Measurements from ENCODE around the gene DOCK8.

DOCK8 gene

DNA sequence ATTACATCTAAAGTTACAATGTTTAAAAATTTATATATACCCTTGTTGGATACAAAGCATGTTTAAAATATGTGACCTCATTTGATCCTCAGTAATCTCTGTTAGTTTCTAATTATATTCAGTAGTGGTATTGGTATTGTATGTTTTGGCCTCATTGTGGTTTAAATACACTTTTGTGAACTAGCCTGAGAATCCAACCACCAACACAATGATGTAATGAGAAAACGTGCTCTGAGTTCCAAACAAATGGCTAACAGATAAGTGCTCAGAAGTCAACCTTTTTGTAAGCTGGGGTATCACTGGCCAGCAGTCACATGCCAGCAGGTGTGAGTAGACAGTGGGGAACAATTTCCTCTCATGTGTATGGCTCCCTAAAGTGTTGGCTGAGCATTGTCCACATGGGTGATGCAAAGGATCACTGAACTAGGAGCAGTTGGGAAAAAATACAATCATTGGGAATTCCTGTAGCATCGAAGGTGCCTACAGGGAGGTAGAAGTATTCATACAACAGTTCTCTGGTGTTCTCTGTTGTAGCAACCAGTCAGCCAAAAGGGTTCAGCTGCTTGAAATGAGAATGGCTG lies 56.1 kb downstream of the DOCK8 start:
- Mint-ChIP-seq H3K4me3 (no peak overlapping the region), H3K27me3 (no peaks in the 10 kb centered on the region), H3K9me3 (peaks cover 2% of the 10 kb centered on the region), H3K4me1 (ENCODE audit: low read depth) (peaks cover 51% of the 10 kb centered on the region), H3K27ac (peak overlapping the region; percentile 98), H3K36me3 (ENCODE audit: low read depth) (peaks cover 28% of the 10 kb centered on the region)
- no peak for DNase-seq

DNA sequence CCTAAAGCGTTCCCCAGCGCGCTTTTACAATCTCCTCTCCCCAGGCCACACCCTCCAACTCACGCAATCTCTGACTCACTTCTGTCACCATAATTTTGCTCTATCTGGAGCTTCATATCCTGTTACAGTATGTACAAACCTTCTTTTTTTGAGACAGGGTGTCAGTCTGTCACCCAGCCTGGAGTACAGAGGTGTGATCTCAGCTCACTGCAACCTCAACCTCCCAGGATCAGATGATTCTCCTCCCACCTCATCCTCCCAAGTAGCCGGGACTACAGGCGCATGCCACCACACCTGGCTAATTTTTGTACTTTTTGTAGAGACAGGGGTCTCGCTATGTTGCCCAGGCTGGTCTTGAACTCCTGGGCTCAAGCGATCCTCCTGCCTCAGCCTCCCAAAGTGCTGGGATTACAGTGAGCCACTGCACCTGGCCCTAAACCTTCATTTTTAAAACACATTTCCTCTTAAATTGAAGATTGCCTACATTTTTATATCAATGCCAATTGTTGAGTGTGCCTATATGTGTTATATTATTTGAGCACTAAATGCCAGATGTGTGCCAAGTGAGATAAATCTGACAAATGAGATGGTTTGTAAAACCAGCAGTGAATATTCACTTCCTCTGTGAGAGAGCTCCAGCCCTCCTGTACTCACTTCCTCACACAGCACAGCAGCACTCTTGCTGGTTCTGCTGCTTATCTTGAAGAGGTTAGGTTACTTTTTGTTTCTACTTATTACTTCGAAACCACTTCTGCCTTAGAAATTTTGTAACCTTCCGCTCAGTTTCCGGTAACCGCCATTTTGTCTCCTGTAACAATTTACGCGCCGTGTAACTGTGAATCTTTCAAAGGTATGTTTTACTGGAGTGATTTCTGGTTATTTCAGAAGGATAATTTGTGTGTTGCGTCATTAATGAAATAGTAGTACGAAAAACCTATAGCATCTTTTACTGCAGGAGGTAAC lies 57.9 kb downstream of the DOCK8 start:
- peaks cover 58% of the 10 kb centered on the region for H3K4me1 Mint-ChIP-seq (ENCODE audit: low read depth)
- peaks cover 2% of the 10 kb centered on the region for H3K9me3 Mint-ChIP-seq
- peak overlapping the region; percentile 93 for H3K4me3 Mint-ChIP-seq
- DNase-seq, result peak; percentile 65
- H3K27ac Mint-ChIP-seq, result peak overlapping the region; percentile 98
- no peaks in the 10 kb centered on the region for H3K27me3 Mint-ChIP-seq
- H3K36me3 Mint-ChIP-seq (ENCODE audit: low read depth), result peaks cover 36% of the 10 kb centered on the region

DNA sequence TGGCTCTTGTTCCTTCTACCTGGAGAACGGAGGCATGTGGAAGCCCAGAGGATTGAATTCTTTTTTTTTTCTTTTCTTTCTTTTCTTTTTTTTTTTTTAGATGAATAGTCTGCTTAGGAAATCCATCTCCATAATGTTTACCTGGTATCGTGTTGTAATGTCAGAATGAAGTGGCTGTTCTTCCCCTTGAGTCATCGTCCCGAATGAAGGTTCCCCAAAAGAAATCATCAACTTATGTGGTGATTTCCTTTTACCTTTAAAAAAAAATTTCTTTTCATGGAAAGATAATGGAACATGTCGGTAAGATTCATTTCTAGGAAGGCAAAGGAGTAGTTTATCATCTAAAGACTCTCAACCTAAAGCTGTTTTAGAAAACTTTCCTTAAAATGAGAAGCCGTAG lies 59.7 kb downstream of the DOCK8 start:
- H3K4me3 Mint-ChIP-seq, result peak overlapping the region; percentile 93
- peaks cover 34% of the 10 kb centered on the region for H3K36me3 Mint-ChIP-seq (ENCODE audit: low read depth)
- H3K27me3 Mint-ChIP-seq, result no peaks in the 10 kb centered on the region
- H3K4me1 Mint-ChIP-seq (ENCODE audit: low read depth), result peaks cover 43% of the 10 kb centered on the region
- no peaks in the 10 kb centered on the region for H3K9me3 Mint-ChIP-seq
- peak overlapping the region; percentile 98 for H3K27ac Mint-ChIP-seq
- no peak for DNase-seq

DNA sequence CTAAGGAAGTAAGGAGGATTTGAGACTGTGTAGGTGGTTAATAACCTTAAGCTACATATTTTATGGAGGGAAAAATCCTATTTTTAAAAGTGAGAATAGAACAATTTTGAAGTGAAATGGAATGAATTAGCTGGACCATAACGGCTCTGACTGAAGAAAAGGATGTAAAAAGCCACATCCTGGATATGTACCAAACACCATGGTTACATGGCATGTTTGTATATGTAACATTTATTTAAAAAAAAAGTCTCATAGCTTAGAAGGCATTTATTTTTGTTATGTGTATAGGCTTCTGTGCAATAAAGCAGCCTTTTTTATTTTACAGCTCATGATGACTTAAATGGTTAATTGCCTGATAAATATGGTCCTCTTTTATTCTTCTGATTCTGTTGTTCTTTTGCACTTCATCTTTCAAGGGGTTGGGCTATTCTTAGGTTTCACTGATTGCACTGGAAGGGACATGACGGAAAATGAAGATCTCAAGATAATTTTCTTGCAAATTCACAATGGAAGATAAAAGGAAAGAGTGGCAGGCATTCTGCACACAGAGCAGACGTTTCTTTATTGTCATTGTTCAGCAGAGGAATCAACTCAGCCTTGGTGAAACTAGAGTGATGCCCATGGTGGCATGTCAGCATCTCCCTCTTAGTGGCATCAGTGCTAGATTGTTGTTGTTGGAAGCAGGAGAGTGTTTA lies 63.1 kb downstream of the DOCK8 start:
- no peaks in the 10 kb centered on the region for H3K9me3 Mint-ChIP-seq
- H3K4me1 Mint-ChIP-seq (ENCODE audit: low read depth), result peaks cover 35% of the 10 kb centered on the region
- H3K27ac Mint-ChIP-seq, result no peak overlapping the region
- no peaks in the 10 kb centered on the region for H3K27me3 Mint-ChIP-seq
- no peak overlapping the region for H3K4me3 Mint-ChIP-seq
- no peak for DNase-seq
- H3K36me3 Mint-ChIP-seq (ENCODE audit: low read depth), result peaks cover 50% of the 10 kb centered on the region

DNA sequence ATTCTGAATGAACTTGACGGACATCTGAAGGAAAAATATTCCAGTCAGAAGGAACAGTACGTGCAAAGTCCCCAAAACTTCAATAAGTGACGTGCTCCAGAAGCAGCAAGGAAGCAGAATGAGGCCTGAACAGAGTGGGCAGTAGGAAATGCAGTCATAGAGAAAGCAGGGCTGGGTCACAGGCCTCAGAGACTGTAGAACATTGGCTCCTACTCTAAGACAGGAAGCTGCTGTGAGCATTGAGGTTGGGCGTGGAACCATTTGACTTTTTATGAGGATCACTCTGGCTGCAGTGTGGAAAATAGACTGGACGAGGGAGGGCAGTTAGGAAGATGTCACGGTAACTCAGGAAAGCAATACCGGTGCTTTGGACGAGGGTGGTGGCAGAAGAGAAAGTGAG lies 64.0 kb downstream of the DOCK8 start:
- peak; percentile 49 for DNase-seq
- Mint-ChIP-seq H3K9me3 (no peaks in the 10 kb centered on the region), H3K36me3 (ENCODE audit: low read depth) (peaks cover 53% of the 10 kb centered on the region), H3K27me3 (no peaks in the 10 kb centered on the region), H3K4me1 (ENCODE audit: low read depth) (peaks cover 41% of the 10 kb centered on the region), H3K4me3 (no peak overlapping the region), H3K27ac (no peak overlapping the region)

DNA sequence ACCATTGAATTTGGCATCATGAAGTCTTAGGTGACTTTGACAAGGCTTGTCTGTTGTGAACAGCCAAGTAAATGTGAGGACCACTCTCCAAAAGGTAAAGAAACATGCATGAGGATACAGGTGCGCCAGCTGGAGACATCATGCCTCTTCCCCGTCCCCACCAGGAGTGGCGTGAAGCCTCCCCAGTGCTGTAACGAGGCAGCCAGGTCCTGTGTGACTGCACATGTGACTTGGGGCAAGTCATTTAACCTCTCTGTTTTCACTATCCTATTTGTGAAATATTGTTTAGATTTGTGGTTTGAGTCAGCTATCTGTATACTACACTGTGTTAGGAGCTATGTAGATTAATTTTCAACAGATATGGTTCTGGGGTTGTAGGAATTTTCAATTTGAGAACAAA lies 65.0 kb downstream of the DOCK8 start:
- H3K9me3 Mint-ChIP-seq, result no peaks in the 10 kb centered on the region
- DNase-seq, result no peak
- no peak overlapping the region for H3K4me3 Mint-ChIP-seq
- H3K4me1 Mint-ChIP-seq (ENCODE audit: low read depth), result peaks cover 47% of the 10 kb centered on the region
- H3K36me3 Mint-ChIP-seq (ENCODE audit: low read depth), result peaks cover 53% of the 10 kb centered on the region
- H3K27ac Mint-ChIP-seq, result no peak overlapping the region
- no peaks in the 10 kb centered on the region for H3K27me3 Mint-ChIP-seq

DNA sequence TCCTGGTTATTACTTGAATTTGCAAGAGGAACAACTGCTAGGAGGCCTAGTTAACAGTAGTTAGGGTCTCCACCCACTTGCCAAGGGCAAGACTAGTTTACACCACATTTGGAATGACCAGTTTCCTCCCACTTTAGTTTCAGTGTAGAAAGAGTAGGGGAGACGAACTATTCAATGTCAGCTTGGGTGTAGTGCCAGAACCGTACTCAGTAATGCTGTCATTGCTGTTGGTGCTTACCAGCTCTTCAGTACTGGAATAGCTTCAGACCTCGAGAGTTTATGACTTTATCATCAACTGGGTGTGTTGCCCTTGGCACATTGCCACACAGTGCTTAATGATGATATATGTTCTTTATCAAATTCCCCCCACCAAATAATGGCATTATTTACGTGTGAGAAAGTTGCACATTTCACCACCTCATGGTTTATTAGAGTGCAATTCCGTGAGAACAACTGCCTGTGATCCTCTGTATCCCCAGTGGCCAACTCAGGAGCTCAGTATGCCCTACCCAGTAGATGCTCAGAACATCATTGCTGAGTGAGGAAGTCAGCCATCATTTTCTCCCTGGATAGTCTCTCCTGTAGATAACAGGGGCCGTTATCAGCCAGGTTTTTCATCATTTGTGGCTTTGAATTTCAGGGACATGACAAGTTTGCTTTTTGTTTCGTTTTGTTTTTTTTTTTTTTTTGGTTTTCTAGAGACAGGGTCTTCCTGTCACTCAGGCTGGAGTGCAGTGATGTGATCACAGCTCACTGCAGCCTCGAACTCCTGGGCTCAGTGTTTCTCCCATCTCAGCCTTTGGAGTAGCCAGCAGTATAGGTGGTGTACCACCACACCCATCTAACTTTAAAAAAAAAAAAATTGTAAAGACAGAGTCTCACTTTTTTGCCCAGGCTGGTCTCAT lies 67.3 kb downstream of the DOCK8 start:
- Mint-ChIP-seq H3K27ac (peak overlapping the region; percentile 93), H3K4me3 (peak overlapping the region; percentile 75), H3K27me3 (no peaks in the 10 kb centered on the region), H3K9me3 (no peaks in the 10 kb centered on the region), H3K4me1 (ENCODE audit: low read depth) (peaks cover 52% of the 10 kb centered on the region), H3K36me3 (ENCODE audit: low read depth) (peaks cover 58% of the 10 kb centered on the region)
- no peak for DNase-seq

DNA sequence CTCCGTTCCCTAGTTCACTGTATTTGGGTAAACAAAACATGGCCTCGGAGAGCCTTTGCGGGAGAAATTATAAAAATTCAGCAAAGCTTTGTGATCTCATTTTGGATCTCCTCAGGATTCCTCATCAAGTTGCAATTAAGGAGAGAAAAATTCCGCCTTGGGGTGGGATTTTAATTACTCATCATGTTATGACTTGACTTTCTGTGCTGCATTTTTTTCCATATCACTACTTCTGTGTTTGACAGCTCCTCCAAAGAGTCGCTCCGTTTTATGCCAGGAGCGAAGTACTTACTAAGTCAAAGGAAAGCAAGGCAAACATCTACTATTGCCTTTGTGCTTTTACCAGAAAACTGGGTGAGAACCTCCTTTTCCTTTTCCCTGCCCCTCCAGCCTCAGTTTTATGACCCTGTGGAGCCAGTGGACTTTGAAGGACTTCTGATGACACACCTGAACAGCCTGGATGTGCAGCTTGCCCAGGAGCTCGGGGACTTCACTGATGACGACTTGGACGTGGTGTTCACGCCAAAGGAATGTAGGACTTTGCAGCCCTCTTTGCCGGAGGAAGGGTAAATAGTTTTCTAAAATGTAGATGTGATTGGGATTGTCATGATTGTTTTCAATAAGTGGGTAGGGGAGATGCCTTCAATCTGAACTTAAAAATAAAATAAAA lies 71.5 kb downstream of the DOCK8 start:
- no peak for DNase-seq
- H3K9me3 Mint-ChIP-seq, result no peaks in the 10 kb centered on the region
- no peak overlapping the region for H3K4me3 Mint-ChIP-seq
- H3K27me3 Mint-ChIP-seq, result no peaks in the 10 kb centered on the region
- H3K27ac Mint-ChIP-seq, result peak overlapping the region; percentile 26
- H3K4me1 Mint-ChIP-seq (ENCODE audit: low read depth), result peaks cover 76% of the 10 kb centered on the region
- peaks cover 98% of the 10 kb centered on the region for H3K36me3 Mint-ChIP-seq (ENCODE audit: low read depth)

DNA sequence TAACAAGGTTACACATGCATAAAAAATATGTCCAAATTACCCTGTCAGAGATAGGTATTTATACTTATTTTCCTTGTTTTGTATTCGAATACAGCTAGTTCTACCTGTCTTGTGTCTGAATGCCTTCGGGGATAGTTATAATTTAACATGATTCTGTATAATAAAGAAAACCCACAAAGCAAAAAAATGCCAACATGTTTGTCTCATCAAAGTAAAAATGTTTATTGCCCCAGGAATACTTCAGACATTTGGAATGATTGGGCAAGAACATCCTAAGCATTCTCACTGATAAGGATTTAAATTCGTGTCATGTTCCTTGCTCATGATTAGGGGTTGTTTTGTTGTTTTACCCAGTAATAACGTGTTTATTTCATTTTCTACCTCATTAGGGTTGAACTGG lies 74.5 kb downstream of the DOCK8 start:
- DNase-seq, result no peak
- Mint-ChIP-seq H3K27ac (no peak overlapping the region), H3K27me3 (no peaks in the 10 kb centered on the region), H3K9me3 (no peaks in the 10 kb centered on the region), H3K36me3 (ENCODE audit: low read depth) (peaks cover 92% of the 10 kb centered on the region), H3K4me1 (ENCODE audit: low read depth) (peaks cover 64% of the 10 kb centered on the region), H3K4me3 (no peak overlapping the region)

DNA sequence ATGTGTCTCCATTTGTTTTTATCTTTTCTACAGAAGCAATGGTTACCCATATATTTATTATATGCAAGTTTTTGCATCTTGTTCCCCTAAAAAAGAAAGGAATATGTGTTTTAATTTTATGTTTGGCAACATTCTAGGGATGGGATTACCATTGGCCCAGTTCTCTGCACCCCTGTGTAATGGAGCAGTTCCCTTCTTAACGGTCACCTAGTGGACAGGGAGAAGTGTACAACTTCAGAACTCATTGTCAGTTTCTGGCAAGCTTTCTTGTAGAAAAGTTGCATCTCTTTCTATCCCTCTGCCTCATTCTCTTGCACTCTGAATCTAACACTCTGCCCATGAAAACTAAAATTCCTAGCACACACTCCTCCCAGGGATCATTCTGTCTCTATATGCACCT lies 78.2 kb downstream of the DOCK8 start:
- Mint-ChIP-seq H3K36me3 (ENCODE audit: low read depth) (peaks cover 91% of the 10 kb centered on the region), H3K4me1 (ENCODE audit: low read depth) (peaks cover 65% of the 10 kb centered on the region), H3K27me3 (no peaks in the 10 kb centered on the region), H3K27ac (peak overlapping the region; percentile 2), H3K9me3 (no peaks in the 10 kb centered on the region), H3K4me3 (no peak overlapping the region)
- DNase-seq, result no peak

DNA sequence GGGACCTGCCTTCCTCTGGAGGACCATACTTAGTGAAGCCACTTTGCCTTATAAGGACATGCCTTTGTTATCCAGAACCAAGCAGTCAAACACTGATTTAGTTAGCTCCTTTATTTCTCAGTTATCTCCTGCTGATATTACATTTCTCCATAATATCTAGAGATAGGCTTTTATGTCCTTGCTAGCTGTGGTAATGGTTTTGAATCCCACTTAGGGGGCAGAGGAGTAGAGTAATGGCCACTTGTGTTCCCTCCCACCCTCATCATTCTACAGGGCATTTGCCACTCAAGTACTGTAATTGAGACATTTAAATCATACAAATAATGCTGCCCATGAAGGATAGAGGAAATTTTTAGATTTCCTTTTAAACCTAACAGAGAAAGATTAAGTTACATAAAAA lies 80.9 kb downstream of the DOCK8 start:
- peaks cover 52% of the 10 kb centered on the region for H3K4me1 Mint-ChIP-seq (ENCODE audit: low read depth)
- H3K36me3 Mint-ChIP-seq (ENCODE audit: low read depth), result peaks cover 86% of the 10 kb centered on the region

DNA sequence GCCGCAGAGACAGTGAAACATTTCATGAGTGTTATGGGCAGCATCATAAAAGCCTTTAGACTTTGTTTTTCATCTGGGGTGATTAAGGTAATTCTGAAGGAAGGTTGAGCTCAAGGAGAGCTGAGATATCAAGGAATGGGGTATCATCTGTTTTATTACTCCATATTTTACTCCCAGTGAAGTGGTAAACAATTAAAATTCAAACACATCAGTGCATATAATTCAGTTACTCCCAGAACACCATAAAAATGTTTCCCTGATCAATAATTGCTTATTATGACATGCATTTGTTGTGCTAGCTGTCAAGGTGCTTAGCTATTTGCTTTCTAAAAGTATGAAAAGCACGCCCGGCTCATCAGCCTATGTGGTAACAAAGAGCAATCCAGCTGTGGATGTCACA lies 81.7 kb downstream of the DOCK8 start:
- H3K4me3 Mint-ChIP-seq, result no peak overlapping the region
- no peak for DNase-seq
- H3K9me3 Mint-ChIP-seq, result no peaks in the 10 kb centered on the region
- no peaks in the 10 kb centered on the region for H3K27me3 Mint-ChIP-seq
- H3K4me1 Mint-ChIP-seq (ENCODE audit: low read depth), result peaks cover 50% of the 10 kb centered on the region
- H3K27ac Mint-ChIP-seq, result peak overlapping the region; percentile 85
- peaks cover 87% of the 10 kb centered on the region for H3K36me3 Mint-ChIP-seq (ENCODE audit: low read depth)

More for the DNA sequence above, 80.9 kb downstream of the DOCK8 start:
- no peak overlapping the region for H3K4me3 Mint-ChIP-seq
- no peak for DNase-seq
- H3K27ac Mint-ChIP-seq, result no peak overlapping the region
- H3K9me3 Mint-ChIP-seq, result no peaks in the 10 kb centered on the region
- H3K27me3 Mint-ChIP-seq, result no peaks in the 10 kb centered on the region

DNA sequence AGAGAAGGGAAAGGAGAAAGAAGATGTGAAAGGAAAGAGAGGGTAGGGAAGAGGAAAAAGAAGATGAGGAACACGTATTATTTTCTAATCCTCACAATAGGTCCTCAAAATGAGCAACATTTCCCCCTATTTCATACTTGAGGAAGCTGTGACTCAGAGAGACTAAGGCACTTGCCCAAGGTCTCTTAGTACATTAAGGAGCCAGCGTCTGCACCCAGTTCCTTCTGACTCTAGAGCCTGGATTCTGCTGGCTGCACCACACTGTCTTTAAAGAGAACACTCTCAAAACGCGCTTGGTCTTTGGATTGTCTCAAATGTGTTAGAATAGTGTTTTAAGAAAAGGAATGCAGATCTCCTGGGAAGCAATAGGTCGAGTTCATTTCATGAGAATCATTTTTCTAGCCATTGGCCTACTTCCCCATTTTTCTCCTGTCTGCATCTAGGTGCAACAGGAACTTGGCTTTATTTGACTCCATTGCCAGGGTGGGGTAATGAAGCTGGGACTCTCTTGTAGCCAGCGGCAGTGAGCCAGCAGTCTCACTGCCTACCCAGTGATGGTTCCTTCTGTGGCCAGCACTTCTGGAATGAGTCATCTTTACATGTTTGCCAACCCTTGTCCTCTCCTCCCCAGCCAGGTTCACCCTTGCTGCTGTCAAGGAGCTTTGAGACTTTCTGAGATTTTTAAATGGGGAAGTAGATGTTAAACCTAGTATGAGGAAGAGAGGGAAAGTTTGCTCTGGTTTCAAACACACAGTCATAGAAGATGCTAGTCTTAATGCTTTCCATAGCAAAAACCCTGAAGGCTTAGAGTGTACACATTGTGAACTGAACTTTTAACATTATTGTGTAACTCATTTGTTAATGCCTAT lies 82.7 kb downstream of the DOCK8 start:
- Mint-ChIP-seq H3K4me1 (ENCODE audit: low read depth) (peaks cover 50% of the 10 kb centered on the region), H3K4me3 (no peak overlapping the region), H3K27me3 (no peaks in the 10 kb centered on the region), H3K27ac (peak overlapping the region; percentile 85), H3K9me3 (no peaks in the 10 kb centered on the region), H3K36me3 (ENCODE audit: low read depth) (peaks cover 91% of the 10 kb centered on the region)
- DNase-seq, result no peak

Measured in activated T-cell treated with anti-CD3 and anti-CD28 coated beads, Interleukin-2, amount 50 U/mL, for 24 hours (primary cell).